Neural cell (in vitro differentiated cells): ENCODE results near the gene OR2T11.
"Not testable (repeated sequence)": the region's sequence is repeated elsewhere in the genome, so short reads cannot be mapped to it uniquely, and the experiment has no call there.

ENCODE experiments used
- EP300 ChIP-seq: fragments of 450-650 bp; conservative IDR thresholded peaks from 2 replicates; pipeline ENCODE4 v1.6.1; 2014; ENCODE audit warnings: antibody characterized with exemption, mild to moderate bottlenecking, moderate library complexity; ENCODE audit not compliant: poor library complexity, severe bottlenecking
- EZH2 ChIP-seq: fragments of 200-600, 300-800 bp; shearing (Covaris generic), sonication (generic); IDR thresholded peaks from 2 replicates; pipeline ENCODE4 v1.6.1; 2014; ENCODE audit warnings: antibody characterized with exemption, low read length, borderline replicate concordance, mild to moderate bottlenecking; ENCODE audit not compliant: insufficient read depth, poor library complexity, severe bottlenecking
- POLR2AphosphoS5 ChIP-seq: IDR thresholded peaks from 2 replicates; pipeline ENCODE4 v1.6.1; 2012
- RAD21 ChIP-seq: fragments of 450-650 bp; conservative IDR thresholded peaks from 2 replicates; pipeline ENCODE4 v1.6.1; 2014; ENCODE audit warnings: antibody characterized with exemption, mild to moderate bottlenecking, moderate library complexity
- TAF1 ChIP-seq: IDR thresholded peaks from 2 replicates; pipeline ENCODE4 v1.6.1; 2012; ENCODE audit warnings: low read depth
- TF ChIP-seq, protein P1 (sequence below): fragments of 450-650 bp; IDR thresholded peaks from 2 replicates; pipeline ENCODE4 v1.5.1; 2014; ENCODE audit warnings: antibody characterized with exemption, mild to moderate bottlenecking, moderate library complexity; ENCODE audit not compliant: poor library complexity, severe bottlenecking

DNA sequence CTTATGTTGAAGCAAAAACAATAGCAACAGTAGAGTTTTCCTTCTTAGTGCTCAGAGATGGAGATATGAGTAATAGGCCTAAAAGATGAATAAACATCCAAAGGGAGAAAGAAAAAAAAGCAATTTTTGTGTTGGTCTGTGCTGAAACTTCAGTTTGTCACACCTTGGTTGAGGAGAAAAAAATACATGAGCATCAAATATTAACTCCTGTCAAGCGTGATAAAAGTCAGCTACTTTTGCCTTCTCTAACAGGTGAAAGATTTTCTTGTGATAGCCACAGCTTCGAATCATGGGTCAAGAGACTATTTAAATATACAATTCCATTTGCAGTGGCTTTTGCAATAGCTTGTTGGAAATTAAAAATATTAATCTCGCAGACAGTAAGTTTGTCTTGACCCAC is 6.0 kb upstream of the OR2T11 start:
- TF ChIP-seq EZH2, EP300, POLR2AphosphoS5, TAF1, RAD21: not testable (repeated sequence)
- TF ChIP-seq, protein P1, sequence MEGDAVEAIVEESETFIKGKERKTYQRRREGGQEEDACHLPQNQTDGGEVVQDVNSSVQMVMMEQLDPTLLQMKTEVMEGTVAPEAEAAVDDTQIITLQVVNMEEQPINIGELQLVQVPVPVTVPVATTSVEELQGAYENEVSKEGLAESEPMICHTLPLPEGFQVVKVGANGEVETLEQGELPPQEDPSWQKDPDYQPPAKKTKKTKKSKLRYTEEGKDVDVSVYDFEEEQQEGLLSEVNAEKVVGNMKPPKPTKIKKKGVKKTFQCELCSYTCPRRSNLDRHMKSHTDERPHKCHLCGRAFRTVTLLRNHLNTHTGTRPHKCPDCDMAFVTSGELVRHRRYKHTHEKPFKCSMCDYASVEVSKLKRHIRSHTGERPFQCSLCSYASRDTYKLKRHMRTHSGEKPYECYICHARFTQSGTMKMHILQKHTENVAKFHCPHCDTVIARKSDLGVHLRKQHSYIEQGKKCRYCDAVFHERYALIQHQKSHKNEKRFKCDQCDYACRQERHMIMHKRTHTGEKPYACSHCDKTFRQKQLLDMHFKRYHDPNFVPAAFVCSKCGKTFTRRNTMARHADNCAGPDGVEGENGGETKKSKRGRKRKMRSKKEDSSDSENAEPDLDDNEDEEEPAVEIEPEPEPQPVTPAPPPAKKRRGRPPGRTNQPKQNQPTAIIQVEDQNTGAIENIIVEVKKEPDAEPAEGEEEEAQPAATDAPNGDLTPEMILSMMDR: not testable (repeated sequence)
